Measurements from ENCODE around the gene ZNF248. TPM values are rescaled to one million over a fixed set of nuclear protein-coding genes. Genes with fewer than 3 reads are reported as not detected.

Gene ZNF248
- 7.3 and 10.2 TPM in 2 replicates for polyA plus RNA-seq (2011; rRNA removed)
- 5.7 and 7.9 TPM in 2 replicates for polyA minus RNA-seq (2011; rRNA and poly(A)+ RNA removed)

- DNase-seq (ENCODE audit: low read depth, low spot score) = peak; percentile 94
These were observed at the start of gene ZNF248 for GRCh38 chr10:37857287-37858211. TSS of gene ZNF248 (minus strand) at chr10:37857610. CDS start at chr10:37856310, 1,300 bp downstream.

GRCh38 chr10:37906382-37906781 lies 49.0 kb upstream of the ZNF248 start:
- H3K4me3 ChIP-seq (ENCODE audit: low read depth, low read length) = no peak overlapping the region
- DNase-seq (ENCODE audit: low read depth, low spot score) = no peak
- H3K27ac ChIP-seq (ENCODE audit: low read depth, low read length) = no peak overlapping the region
- CTCF ChIA-PET = no interaction called here
- H3K9me3 ChIP-seq (ENCODE audit: control insufficient read depth, insufficient read depth, low read length) = no peaks in the 10 kb centered on the region; the same call in 1 of the 2 replicates
- no peak for TF ChIP-seq CTCF (IDR thresholded peaks at IDR 0.05; ENCODE audit: low read depth, low read length)
- H3K27me3 ChIP-seq (ENCODE audit: control insufficient read depth, insufficient read depth, low read length) = no peaks in the 10 kb centered on the region
- POLR2A ChIA-PET = no interaction called here

More at GRCh38 chr10:37857287-37858211, at the start of gene ZNF248:
- Histone ChIP-seq H3K27me3 (ENCODE audit: control insufficient read depth, insufficient read depth, low read length) (no peaks in the 10 kb centered on the region), H3K4me3 (ENCODE audit: low read depth, low read length) (peak within 1 kb of the TSS; percentile 82), H3K27ac (ENCODE audit: low read depth, low read length) (peak within 1 kb of the TSS; percentile 98), H3K9me3 (ENCODE audit: control insufficient read depth, insufficient read depth, low read length) (no peaks in the 10 kb centered on the region)
- TF ChIP-seq CTCF (IDR thresholded peaks at IDR 0.05; ENCODE audit: low read depth, low read length) = no peak
- POLR2A ChIA-PET = interaction anchor here (0.6 kb wide), 1 partner anchor 119 kb away, joined by 7 read pairs; no protein-coding TSS in a partner anchor
- CTCF ChIA-PET = interaction anchor here (1.0 kb wide), 1 partner anchor 119 kb away, joined by 3 read pairs; the partner anchor contains the start of gene ZNF25

GRCh38 chr10:37896436-37896835 lies 39.0 kb upstream of the ZNF248 start:
- DNase-seq (ENCODE audit: low read depth, low spot score) = no peak
- no peaks in the 10 kb centered on the region for H3K27me3 ChIP-seq (ENCODE audit: control insufficient read depth, insufficient read depth, low read length)
- ChIA-PET POLR2A (no interaction called here), CTCF (no interaction called here)
- no peaks in the 10 kb centered on the region; the same call in 1 of the 2 replicates for H3K9me3 ChIP-seq (ENCODE audit: control insufficient read depth, insufficient read depth, low read length)
- no peak overlapping the region for H3K27ac ChIP-seq (ENCODE audit: low read depth, low read length)
- no peak for TF ChIP-seq CTCF (IDR thresholded peaks at IDR 0.05; ENCODE audit: low read depth, low read length)
- no peak overlapping the region for H3K4me3 ChIP-seq (ENCODE audit: low read depth, low read length)

- DNase-seq (ENCODE audit: low read depth, low spot score) = no peak
- Histone ChIP-seq H3K27me3 (ENCODE audit: control insufficient read depth, insufficient read depth, low read length) (no peaks in the 10 kb centered on the region), H3K4me3 (ENCODE audit: low read depth, low read length) (no peak overlapping the region), H3K27ac (ENCODE audit: low read depth, low read length) (no peak overlapping the region), H3K9me3 (ENCODE audit: control insufficient read depth, insufficient read depth, low read length) (no peaks in the 10 kb centered on the region; the same call in 1 of the 2 replicates)
- ChIA-PET CTCF (no interaction called here), POLR2A (no interaction called here)
- no peak for TF ChIP-seq CTCF (IDR thresholded peaks at IDR 0.05; ENCODE audit: low read depth, low read length)
These were observed 38.3 kb upstream of the ZNF248 start for GRCh38 chr10:37895674-37896073.

GRCh38 chr10:37885850-37886249 lies 28.4 kb upstream of the ZNF248 start:
- H3K27me3 ChIP-seq (ENCODE audit: control insufficient read depth, insufficient read depth, low read length) = no peaks in the 10 kb centered on the region
- TF ChIP-seq CTCF (IDR thresholded peaks at IDR 0.05; ENCODE audit: low read depth, low read length) = no peak
- ChIA-PET CTCF (no interaction called here), POLR2A (no interaction called here)
- DNase-seq (ENCODE audit: low read depth, low spot score) = no peak
- peaks cover 5% of the 10 kb centered on the region for H3K9me3 ChIP-seq (ENCODE audit: control insufficient read depth, insufficient read depth, low read length)
- no peak overlapping the region for H3K27ac ChIP-seq (ENCODE audit: low read depth, low read length)
- no peak overlapping the region for H3K4me3 ChIP-seq (ENCODE audit: low read depth, low read length)

Measured in AG04450 (cell line).